K562 (cell line): Measurements from ENCODE around the gene MRPL30. TPM values are rescaled to one million over a fixed set of nuclear protein-coding genes. Genes with fewer than 3 reads are reported as not detected.

Source experiments
- ARID3B ChIP-seq: fragments of 250-450 bp; sonication (Bioruptor Pico); IDR thresholded peaks from 2 replicates; pipeline ENCODE4 v1.4.0; 2020; ENCODE audit warnings: borderline replicate concordance
- CBFB ChIP-seq: sonication (generic); formaldehyde crosslinking; IDR thresholded peaks from 2 replicates; pipeline ENCODE4 v1.4.0; 2020; ENCODE audit warnings: mild to moderate bottlenecking, missing genetic modification reagents
- CREM ChIP-seq: IDR thresholded peaks from 2 replicates; pipeline ENCODE4 v1.6.1; 2014; ENCODE audit warnings: antibody characterized with exemption, low read depth
- CTBP1 ChIP-seq: fragments of 450-650 bp; IDR thresholded peaks from 2 replicates; pipeline ENCODE4 v1.6.1; 2016; ENCODE audit warnings: borderline replicate concordance
- E2F1 ChIP-seq: sonication (generic); formaldehyde crosslinking; IDR thresholded peaks from 2 replicates; pipeline ENCODE4 v1.8.1; 2023; ENCODE audit warnings: mild to moderate bottlenecking, missing genetic modification reagents, moderate library complexity
- E2F3 ChIP-seq: fragments of 250-450 bp; sonication (Bioruptor Pico); IDR thresholded peaks from 2 replicates; pipeline ENCODE4 v1.4.0; 2020; ENCODE audit warnings: mild to moderate bottlenecking
- EHMT2 ChIP-seq: fragments of 450-650 bp; IDR thresholded peaks from 2 replicates; pipeline ENCODE4 v1.6.1; 2018; ENCODE audit warnings: antibody characterized with exemption
- GABPA ChIP-seq: fragments of 200-800 bp; sonication (Bioruptor generic); conservative IDR thresholded peaks from 2 replicates; pipeline ENCODE4 v1.6.1; 2016; ENCODE audit warnings: low read depth, missing genetic modification characterization, missing compliant biosample characterization
- HDAC1 ChIP-seq, 2 experiments: fragments of 450-650 bp; IDR thresholded peaks; 2 replicates each; pipeline ENCODE4 v1.6.1; 2016 to 2017; ENCODE audit warnings: inconsistent platforms in 1 of 2, mild to moderate bottlenecking in 1 of 2, moderate library complexity in 1 of 2
- MEF2A ChIP-seq: IDR thresholded peaks from 2 replicates; pipeline ENCODE4 v1.6.1; 2011; ENCODE audit warnings: low read depth, mild to moderate bottlenecking, low read length, moderate library complexity; ENCODE audit not compliant: control insufficient read depth
- MNT ChIP-seq, 2 experiments: fragments of 450-650 bp; conservative IDR thresholded peaks; 2 replicates each; pipeline ENCODE4 v1.6.1; 2017; ENCODE audit warnings: mild to moderate bottlenecking in 2 of 2, moderate library complexity in 2 of 2
- NFIX ChIP-seq: fragments of 250-450 bp; sonication (Bioruptor Pico); IDR thresholded peaks from 2 replicates; pipeline ENCODE4 v1.4.0; 2020; ENCODE audit warnings: low read depth, mild to moderate bottlenecking, moderate library complexity
- PKNOX1 ChIP-seq: fragments of 450-650 bp; IDR thresholded peaks from 2 replicates; pipeline ENCODE4 v1.6.1; 2016
- SP2 ChIP-seq: IDR thresholded peaks from 2 replicates; pipeline ENCODE4 v1.6.1; 2011; ENCODE audit warnings: mild to moderate bottlenecking, low read depth, low read length, moderate library complexity; ENCODE audit not compliant: poor library complexity, severe bottlenecking; ENCODE audit errors: extremely low read depth
- TAF15 ChIP-seq: fragments of 200-400 bp; formaldehyde crosslinking; IDR thresholded peaks from 2 replicates; pipeline ENCODE4 v1.6.1; 2017; ENCODE audit warnings: mild to moderate bottlenecking, low read depth, low read length, moderate library complexity
- TEAD2 ChIP-seq: fragments of 450-650 bp; IDR thresholded peaks from 2 replicates; pipeline ENCODE4 v1.6.1; 2016; ENCODE audit warnings: missing genetic modification characterization, control low read depth, missing compliant biosample characterization
- ZBTB1 ChIP-seq: sonication (generic); formaldehyde crosslinking; IDR thresholded peaks from 2 replicates; pipeline ENCODE4 v1.8.1; 2023; ENCODE audit warnings: missing genetic modification reagents, low read depth, mild to moderate bottlenecking, borderline replicate concordance
- ZNF140 ChIP-seq: fragments of 250-450 bp; sonication (Bioruptor Pico); IDR thresholded peaks from 2 replicates; pipeline ENCODE4 v1.8.0; 2021; ENCODE audit warnings: moderate library complexity, mild to moderate bottlenecking, inconsistent platforms
- ZNF263 ChIP-seq: sonication (generic); formaldehyde crosslinking; IDR thresholded peaks from 2 replicates; pipeline ENCODE4 v1.8.0; 2022; ENCODE audit warnings: mild to moderate bottlenecking, missing genetic modification reagents, borderline replicate concordance
- ZNF354B ChIP-seq: fragments of 250-450 bp; sonication (Bioruptor Pico); IDR thresholded peaks from 2 replicates; pipeline ENCODE4 v1.4.0; 2020
- ZNF57 ChIP-seq: fragments of 450-650 bp; formaldehyde crosslinking; IDR thresholded peaks from 2 replicates; pipeline ENCODE4 v1.4.0; 2020; ENCODE audit warnings: mild to moderate bottlenecking, moderate library complexity
- polyA plus RNA-seq, 8 experiments: library from polyadenylated mRNA; depleted of rRNA in 4 of 8; stranded (reverse) in 5 of 8; unstranded in 3 of 8; fragments of >200 nt; fragmentation: Nextera tagmentation in 2 of 8; fragmentation: Illumina TruSeq in 1 of 8; extraction: Ambion mirVana in 2 of 8; extraction: Trizol in 1 of 8; gene quantifications; 2 replicates each; pipeline versions ENCODE4 v1.2.1 to v1.2.3, GENCODE V29; 2011 to 2014; ENCODE audit warnings: inconsistent platforms in 1 of 8, missing spikeins in 1 of 8
- total RNA-seq, 7 experiments: library from RNA; depleted of rRNA in 6 of 7; stranded (reverse); fragments of >200 nt in 6 of 7; fragmentation: Illumina TruSeq in 2 of 7; extraction: Trizol in 2 of 7; gene quantifications; 2 replicates each; pipeline versions ENCODE4 v1.2.1 to v1.2.3, GENCODE V29; 2011 to 2021; ENCODE audit warnings: low replicate concordance in 1 of 7

MRPL30 gene
- total and polyA plus RNA-seq, 9 of the 15 experiments (the other 6 are each of a cell fraction or from before 2014, with no cell fraction given) = 63.3 to 130 (median 87.0) TPM

- TF ChIP-seq CREM (0 out of 2 replicates have a peak, but pooled peaks have one; percentile 18), MEF2A (no peak), CTBP1 (peak; percentile 84), CBFB (CRISPR knock-in tag) (no peak), GABPA (no peak), ZNF57 (CRISPR knock-in tag) (no peak), ARID3B (CRISPR knock-in tag) (no peak), MNT (conservative IDR thresholded peaks at IDR 0.05) (peak in 1 of 2 experiments; percentile 46; a peak in 2 of 4 replicates), ZBTB1 (CRISPR knock-in tag) (no peak), E2F1 (0 out of 2 replicates have a peak, but pooled peaks have one; percentile 20), NFIX (no peak), ZNF263 (CRISPR knock-in tag) (no peak), ZNF354B (no peak), E2F3 (CRISPR knock-in tag) (no peak), ZNF140 (no peak), HDAC1 (IDR thresholded peaks at IDR 0.05) (no peak), SP2 (no peak), PKNOX1 (peak; percentile 57), EHMT2 (no peak), TEAD2 (tag) (no peak), TAF15 (0 out of 2 replicates have a peak, but pooled peaks have one; percentile 23)
Observed at GRCh38 chr2:99141110-99142108, 39.6 kb upstream of the MRPL30 start, which contains the start of gene C2orf15 (continued).
